Left kidney (tissue), 2 donors: Measurements from ENCODE around the gene TRMT1L. TPM values are rescaled to one million over a fixed set of nuclear protein-coding genes. Genes with fewer than 3 reads are reported as not detected.

Experiments
- DNase-seq: peaks from one replicate; pipeline ENCODE4 v3.0.0-alpha.2; 2013
- polyA plus RNA-seq: library from polyadenylated mRNA; unstranded; fragments of 120-200 nt; gene quantifications from one replicate; pipeline ENCODE4 v1.2.1, GENCODE V29; 2013; ENCODE audit not compliant: insufficient read length

The TRMT1L gene
- polyA plus RNA-seq, 1 donor = 27.3 TPM

DNA sequence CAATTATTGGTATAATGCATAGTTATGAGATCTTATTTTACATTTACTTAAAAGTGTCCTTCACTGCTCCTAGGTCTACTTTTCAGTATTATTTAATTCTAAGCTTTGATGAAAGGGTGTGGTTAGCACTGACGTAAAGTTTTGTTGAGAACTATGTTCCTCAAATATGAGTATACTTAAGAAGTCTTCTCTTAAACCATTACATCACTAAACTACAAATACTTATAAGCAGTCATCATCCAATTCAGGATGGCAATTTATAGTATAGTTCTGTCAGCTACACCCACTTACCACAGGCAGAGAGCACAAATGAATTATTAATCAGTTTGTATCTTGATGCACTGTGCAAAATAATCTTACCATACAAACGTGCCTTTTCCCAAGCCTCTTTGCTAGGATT, 27.0 kb downstream of the TRMT1L start:
- DNase-seq = no peak

DNA sequence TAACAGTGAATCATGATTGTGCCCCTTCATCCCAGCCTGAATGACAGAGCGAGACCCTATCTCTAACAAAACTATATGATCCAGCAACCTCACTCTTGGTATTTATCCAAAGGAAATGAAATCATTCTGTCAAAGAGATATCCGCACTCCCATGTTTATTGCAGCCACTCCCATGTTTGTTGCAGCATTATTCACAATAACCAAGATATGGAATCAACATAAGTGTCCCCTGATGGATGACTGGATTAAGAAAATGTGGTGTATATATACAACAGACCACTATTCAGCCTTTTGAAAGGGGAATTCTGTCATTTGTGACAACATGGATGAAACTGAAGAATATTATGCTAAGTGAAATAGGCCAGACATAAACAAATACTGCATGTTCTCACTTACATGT, 44.4 kb downstream of the TRMT1L start:
- no peak for DNase-seq

DNA sequence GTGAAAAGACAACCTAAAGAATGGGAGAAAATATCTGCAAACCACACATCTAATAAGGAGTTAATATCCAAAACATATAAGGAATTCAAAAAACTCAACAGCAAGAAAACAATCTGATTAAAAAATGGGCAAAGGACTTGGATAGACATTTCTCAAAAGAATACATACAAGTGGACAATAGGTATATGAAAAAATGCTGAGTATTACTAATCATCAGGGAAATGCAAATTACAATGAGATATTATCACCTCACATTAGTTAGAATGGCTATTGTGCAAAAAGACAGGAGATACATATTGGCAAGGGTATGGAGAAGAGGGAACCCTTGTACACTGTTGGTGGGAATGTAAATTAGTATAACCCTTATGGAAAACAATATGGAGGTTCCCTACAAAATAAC, 44.9 kb downstream of the TRMT1L start:
- DNase-seq = no peak

DNA sequence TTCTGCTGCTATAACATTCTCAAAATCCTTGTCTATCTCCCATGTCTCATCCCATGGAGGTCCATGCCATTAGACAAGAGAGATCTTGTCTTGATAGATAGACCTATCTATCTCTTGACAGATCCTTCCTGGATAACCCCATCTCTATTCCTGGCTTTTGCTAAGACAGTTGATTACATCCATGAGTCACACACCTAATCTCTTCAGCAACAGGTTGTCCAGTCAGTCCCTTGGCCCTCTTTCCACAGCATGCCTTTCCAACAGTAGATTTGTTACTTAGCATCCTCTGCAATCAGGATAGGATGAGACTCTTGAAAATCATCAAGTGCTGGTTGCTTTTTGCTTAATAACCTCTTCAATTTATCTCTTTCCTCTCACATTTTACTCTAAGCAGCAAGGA, 46.6 kb downstream of the TRMT1L start:
- DNase-seq = no peak

DNA sequence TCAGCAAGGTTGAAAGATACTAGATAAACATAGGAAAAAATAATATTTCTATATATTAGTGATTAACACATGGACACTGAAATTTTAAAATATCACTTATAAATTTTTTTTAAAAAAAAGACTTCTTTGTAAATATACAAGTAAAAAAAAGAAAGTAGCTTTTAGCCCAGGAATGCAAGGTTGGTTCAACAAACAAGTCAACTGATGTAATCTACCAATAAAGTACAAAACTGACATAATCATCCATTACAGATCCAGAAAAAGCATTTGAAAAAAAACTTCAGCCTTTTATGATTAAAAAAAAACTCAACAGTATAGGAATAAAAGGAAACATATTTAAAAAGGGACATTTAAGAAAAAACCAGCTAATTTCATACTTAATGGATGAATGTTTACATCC, 48.4 kb downstream of the TRMT1L start:
- no peak for DNase-seq

DNA sequence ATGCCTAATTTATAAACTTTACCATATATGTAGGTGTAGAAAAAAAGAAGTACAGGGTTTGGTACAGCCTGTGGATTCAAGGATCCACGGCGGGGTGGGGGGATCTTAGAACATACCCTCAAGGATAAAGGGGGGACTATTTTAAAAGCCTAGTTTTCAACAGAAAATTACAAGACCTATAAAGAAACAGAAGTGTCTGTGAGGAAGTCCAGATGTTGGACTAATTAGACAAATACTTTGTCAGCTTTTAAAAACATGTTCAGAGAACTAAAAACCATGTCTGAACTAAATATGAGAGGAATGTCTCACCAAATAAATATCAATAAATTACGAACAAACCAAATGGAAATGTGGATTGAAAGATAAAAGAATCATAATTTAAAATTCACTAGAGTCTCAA, 51.6 kb downstream of the TRMT1L start:
- DNase-seq = no peak

DNA sequence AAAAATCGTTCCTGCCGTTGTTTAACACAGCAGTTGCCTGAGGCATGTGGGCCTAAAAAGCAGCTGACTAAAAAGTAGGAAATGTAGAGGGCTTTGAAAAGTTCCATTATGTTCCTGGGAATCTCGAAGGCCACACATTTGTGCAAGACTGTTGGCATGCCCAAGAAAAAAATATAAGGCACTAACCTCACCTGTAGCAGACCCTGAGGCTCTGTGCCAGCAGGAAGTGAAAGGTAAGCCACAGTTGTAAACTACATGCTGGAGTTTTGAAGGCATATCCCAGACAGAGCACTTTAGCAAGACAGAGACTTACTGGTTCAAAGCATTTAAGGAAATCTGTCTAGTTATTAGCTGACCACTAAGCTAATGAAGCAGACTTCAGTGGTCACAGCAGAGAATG, 52.7 kb downstream of the TRMT1L start:
- DNase-seq = no peak

DNA sequence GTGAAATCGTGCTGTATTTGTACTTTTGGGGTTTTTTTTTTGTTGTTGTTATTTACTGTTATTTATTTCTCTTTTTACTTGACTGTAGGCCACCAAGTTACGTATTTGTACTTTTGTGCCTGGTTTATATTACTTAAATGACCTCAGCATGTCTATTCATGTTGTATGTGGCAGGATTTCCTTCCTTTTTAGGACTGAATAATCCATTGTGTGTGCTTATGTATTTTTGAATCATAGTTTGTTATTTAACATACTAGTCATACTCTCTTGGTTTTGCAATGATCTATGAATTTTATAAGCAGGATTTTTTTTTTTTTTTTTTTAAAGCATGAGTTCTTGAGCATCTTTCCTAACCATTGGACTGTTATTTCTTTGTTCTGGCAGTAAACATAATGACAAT, 60.2 kb downstream of the TRMT1L start:
- no peak for DNase-seq

DNA sequence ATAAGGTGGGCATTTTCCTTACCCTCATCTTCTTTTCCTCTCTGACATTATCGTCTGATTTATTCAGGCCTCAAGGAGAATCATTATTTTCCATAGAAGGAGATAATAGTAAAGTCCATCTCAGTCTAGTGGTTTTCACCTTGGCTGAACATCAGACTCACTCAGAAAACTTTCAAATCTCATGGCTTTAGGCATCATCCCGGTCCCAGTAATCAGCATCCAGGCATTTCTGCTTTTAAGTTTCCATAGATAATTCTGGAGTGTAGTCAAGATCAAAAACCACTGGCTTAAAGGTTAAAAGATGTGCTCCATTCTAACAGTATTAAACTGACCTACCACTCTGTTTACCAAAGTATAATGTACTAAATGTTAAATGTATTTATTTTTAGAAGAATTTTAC, 62.0 kb downstream of the TRMT1L start:
- DNase-seq = no peak

DNA sequence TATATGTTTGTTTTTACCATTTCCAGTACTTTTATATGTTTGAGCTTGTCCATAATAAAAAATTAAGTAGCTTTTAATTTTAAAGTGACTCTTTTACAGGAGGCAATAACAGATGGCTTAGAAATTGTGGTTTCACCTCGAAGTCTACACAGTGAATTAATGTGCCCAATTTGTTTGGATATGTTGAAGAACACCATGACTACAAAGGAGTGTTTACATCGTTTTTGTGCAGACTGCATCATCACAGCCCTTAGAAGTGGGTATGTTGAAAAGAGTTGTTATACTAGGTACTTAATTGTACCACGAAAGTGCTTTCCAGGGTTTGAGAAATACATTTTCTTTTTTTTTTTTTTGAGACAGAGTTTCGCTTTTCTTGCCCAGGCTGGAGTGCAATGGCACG, 65.3 kb downstream of the TRMT1L start:
- no peak for DNase-seq

DNA sequence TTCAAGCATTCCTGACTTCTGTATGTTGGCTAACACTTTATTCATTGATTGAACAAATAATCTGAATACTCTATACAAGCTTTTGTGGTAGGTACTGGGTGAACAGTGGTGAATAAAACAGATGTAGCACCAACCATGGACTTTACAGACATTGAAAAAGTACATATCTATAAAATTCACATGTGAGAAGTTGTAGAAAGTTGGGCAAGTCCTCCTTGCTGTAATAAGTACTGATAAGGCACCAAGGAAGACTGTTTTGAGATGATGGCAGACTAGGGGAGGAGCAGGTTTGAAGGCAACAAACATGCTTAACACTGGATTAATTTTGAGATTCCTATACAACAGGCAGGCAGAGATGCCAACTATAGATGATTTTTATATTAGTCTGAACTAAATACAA, 69.0 kb downstream of the TRMT1L start:
- DNase-seq = no peak

DNA sequence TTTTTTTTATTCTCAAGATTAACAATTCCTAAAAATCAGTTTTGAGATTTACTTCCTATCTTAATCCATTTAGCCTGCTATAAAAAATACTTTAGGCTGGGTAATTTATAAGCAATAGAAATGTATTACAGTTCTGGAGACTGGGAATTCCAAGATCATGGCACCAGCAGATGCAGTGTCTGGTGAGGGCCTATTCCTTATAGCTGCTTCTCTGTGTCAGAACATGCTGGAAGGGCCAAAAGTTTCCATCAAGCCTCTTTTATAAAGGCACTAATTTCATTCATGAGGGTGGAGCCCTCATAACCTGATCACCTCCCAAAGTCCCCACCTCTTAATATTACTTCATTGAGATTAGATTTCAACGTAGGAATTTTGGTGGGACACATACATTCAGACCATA, 69.7 kb downstream of the TRMT1L start:
- DNase-seq = no peak

DNA sequence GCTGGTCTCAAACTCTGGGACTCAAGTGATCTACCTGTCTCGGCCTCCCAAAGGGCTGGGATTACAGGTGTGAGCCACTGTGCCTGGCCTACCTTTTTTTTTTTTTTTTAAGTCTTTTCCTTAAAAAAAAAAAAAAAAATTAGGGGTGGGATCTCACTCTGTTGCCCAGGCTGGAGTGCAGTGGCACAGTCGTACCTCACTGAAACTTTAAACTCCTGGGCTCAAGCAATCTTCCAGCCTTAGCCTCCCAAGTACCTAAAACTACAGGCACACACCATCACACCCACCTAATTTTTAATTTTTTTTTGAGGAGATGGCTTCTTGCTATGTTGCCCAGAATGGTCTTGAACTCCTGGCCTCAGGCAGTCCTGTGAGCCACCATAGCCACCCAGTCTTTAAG, 72.9 kb downstream of the TRMT1L start:
- no peak for DNase-seq

DNA sequence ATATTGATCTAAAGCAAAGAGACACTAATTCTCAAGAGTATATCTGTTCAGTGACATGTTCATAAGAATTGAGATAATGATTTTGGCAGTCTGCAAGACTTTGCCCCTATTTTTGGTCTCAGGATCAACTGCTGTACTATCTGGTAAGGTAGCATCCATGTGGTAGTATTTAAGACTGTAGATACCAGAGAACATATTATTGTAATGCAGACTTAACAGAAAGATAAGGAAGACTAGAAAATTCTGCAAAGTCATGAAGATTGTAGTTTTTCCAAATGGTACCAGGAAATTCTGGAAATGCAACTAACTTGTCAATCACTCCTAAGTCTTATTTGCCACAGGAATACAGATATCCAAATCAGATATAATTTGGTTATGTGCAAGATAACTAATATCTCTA, 76.3 kb downstream of the TRMT1L start:
- DNase-seq = no peak

DNA sequence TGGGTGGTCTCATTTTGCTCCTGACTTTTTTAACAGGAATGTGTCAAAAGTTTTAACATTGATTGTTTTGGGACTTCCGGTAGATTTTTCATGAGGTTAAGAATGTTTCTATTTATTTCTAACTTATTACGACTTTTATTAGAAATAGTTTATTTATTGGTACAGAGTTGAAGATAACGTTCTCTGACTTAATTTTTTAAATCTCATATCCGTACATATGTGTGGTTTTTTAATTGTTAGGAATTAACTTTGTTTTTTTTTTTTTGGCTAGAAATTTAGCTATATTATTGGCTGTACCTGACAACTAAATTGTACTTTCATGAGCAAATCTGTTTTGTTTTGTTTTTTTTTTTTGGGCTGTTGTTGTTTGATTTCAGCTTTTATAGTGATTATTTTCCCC, 79.4 kb downstream of the TRMT1L start:
- DNase-seq = no peak

DNA sequence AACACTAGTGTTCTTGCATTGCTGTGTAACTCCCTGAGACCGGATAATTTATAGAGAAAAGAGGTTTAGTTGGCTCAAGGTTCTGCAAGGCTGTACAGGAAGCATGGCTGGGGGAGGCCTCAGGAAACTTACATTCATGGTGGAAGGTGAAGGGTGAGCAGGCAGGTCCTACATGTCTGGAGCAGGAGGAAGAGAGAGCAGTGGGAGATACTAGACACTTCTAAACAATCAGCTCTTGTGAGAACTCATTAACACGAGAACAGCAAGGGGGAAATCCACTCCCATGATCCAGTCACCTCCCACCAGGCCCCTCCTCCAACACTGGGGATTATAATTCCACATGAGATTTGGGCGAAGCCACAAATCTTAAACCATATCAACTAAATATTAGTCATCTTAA, 81.3 kb downstream of the TRMT1L start:
- DNase-seq = no peak

DNA sequence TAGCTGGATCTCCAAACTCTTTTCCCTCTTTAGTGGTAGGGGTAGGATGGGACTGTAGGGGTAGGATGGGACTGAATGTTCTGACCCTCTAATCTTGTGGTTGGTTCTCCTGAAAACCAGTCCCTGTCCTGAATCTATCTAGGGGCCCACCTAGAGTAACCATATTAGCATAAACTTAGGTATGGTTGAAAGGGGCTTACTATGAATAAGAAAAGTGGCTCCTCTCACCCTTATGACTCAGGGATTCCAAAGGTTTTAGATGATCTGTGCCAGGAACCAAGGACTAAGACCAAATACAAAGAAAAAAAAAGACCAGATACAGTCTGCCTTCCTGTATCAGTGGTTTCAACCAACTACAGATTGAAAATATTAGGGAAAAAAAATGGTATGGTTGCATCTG, 82.4 kb downstream of the TRMT1L start:
- DNase-seq = no peak

DNA sequence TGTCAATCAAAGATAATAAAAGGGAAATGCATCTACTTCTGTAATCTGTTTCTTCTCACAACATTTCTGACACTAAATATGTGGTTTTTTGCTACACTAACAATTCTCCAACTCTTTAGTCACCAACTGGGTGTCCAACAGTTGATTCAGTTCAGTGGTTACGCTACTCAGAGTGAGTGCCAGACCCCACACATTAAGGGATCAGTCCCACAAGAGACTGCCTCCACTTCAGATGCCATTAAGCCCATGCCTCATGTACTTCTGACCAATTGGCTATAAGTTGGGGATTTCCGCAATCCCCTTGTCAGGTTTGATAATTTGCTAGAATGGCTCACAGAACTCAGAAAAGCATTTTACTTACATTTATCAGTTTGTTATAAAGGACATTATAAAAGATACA, 83.0 kb downstream of the TRMT1L start:
- no peak for DNase-seq

DNA sequence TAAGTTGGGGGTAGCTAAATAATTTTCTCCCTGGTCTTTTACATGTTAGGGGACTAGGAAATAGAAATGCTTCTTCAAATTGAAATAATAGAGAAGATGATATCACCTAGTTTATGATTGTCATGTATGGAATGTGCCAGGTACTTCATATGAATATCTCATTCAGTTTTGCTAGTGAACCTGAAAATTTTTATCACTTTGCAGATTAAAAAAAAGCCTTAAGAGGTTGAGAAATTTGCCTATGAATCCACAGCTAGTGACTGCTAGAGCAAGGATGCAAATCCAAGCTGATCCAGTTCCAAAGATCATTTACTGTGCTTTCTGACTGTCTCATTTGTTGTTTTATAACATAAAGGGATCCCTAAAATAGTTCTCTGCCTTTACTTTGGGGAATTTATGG, 86.7 kb downstream of the TRMT1L start:
- no peak for DNase-seq

DNA sequence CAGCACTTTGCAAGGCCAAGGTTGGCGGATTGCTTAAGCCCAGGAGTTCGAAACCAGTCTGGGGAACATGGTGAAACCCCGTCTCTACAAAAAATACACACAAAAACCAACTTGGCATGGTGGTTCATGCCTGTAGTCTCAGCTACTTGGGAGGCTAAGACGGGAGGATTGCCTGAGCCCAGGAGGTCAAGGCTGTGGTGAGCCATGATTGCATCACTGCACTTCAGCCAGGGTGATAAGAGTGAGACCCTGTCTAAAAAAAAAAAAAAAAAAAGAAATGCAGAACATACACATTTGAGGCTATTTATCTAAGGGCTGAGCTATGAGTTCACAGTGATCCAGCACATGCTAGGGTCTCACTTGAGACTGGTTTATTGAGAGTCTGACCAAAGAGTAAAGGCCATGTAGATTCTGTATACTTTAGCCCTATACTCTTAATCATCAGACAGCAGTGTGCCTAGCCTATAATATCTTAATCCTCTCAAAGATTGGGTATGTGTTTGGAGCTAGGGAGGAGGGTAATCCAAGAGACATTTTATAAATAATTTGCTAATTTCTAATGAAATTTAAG, 87.5 kb downstream of the TRMT1L start:
- DNase-seq = no peak

DNA sequence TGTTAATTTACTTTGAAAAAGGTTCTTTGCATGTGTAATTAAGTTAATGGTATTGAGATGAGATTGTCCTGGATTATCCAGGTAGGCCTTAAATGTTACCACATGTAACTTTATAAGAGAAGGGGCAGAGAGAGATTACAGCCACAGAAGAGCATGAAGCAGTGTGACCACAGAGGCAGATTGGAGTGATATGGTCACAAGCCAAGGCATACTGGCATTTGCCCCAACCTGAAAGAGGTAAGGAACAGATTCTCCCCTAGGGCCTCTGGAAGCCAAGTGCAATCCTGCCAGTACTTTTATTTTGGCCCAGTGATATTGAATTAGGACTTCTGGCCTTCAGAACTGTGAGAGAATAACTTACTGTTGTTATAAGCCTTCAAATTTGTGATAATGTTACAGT, 88.4 kb downstream of the TRMT1L start:
- no peak for DNase-seq
